Prostate gland (tissue), 2 donors: ENCODE results near the gene ACOT8. TPM values are rescaled to one million over a fixed set of nuclear protein-coding genes. Genes with fewer than 3 reads are reported as not detected.
A peak's percentile ranks its signal among the peaks of the same experiment; 100 is the strongest.
"Not testable (repeated sequence)": the region's sequence is repeated elsewhere in the genome, so short reads cannot be mapped to it uniquely, and the experiment has no call there.

Experiments used
- DNase-seq: peaks from one replicate; pipeline ENCODE4 v3.0.0-alpha.2; 2019; ENCODE audit warnings: low spot score
- H3K27ac ChIP-seq, 2 donors: fragments of 200-600 bp; sonication (generic); 2 replicates each; pipeline ENCODE4 v1.5.1; 2017 to 2019
- H3K27me3 ChIP-seq: fragments of 200-600 bp; sonication (generic); replicated peaks from 2 replicates; pipeline ENCODE4 v1.5.1; 2019; ENCODE audit not compliant: insufficient read depth
- H3K36me3 ChIP-seq, 2 donors: fragments of 200-600 bp; sonication (generic); 1 replicate in 1 of 2; 2 replicates in 1 of 2; pipeline versions ENCODE4 v1.5.1 to v1.8.1; 2017 to 2019
- H3K4me1 ChIP-seq: fragments of 200-600 bp; sonication (generic); replicated peaks from 2 replicates; pipeline ENCODE4 v1.5.1; 2019
- H3K4me3 ChIP-seq, 2 donors: fragments of 200-600 bp; sonication (generic); 2 replicates each; pipeline ENCODE4 v1.5.1; 2017 to 2019
- H3K9me3 ChIP-seq: fragments of 200-600 bp; sonication (generic); 2 replicates; pipeline ENCODE4 v1.5.1; 2017
- POLR2A ChIP-seq: fragments of 450-650 bp; IDR thresholded peaks from one replicate; pipeline ENCODE4 v1.6.1; 2016; ENCODE audit warnings: antibody characterized with exemption, mild to moderate bottlenecking
- POLR2AphosphoS5 ChIP-seq: sonication (generic); formaldehyde crosslinking; IDR thresholded peaks from one replicate; pipeline ENCODE4 v1.6.1; 2017; ENCODE audit warnings: antibody characterized with exemption
- WGBS: methylation state at CpG from one replicate; pipeline ENCODE4 v1.1.5; 2018; 5-methylcytosine and 5-hydroxymethylcytosine counted together
- intact Hi-C: fragments of 100-400 bp; cut with DNase I; formaldehyde crosslinking; loops from one replicate; pipeline ENCODE4 v1.14.2; 2022
- total RNA-seq, 2 donors: library from RNA; depleted of rRNA; stranded (reverse); fragments of >200 nt; gene quantifications; one replicate each; pipeline ENCODE4 v1.1.0, GENCODE V29; 2016
- TF ChIP-seq, protein P1 (sequence below), 4 experiments: fragments of 200-600 bp in 2 of 4; fragments of 450-650 bp in 2 of 4; sonication (generic) in 2 of 4; IDR thresholded peaks; 1 replicate in 3 of 4; 2 replicates in 1 of 4; pipeline ENCODE4 v1.5.1; 2016 to 2019; ENCODE audit warnings: antibody characterized with exemption in 4 of 4, mild to moderate bottlenecking in 2 of 4, moderate library complexity in 2 of 4

ACOT8 gene
- total RNA-seq, 2 donors from 2014 or later, result 57.4 to 68.1 TPM

DNA sequence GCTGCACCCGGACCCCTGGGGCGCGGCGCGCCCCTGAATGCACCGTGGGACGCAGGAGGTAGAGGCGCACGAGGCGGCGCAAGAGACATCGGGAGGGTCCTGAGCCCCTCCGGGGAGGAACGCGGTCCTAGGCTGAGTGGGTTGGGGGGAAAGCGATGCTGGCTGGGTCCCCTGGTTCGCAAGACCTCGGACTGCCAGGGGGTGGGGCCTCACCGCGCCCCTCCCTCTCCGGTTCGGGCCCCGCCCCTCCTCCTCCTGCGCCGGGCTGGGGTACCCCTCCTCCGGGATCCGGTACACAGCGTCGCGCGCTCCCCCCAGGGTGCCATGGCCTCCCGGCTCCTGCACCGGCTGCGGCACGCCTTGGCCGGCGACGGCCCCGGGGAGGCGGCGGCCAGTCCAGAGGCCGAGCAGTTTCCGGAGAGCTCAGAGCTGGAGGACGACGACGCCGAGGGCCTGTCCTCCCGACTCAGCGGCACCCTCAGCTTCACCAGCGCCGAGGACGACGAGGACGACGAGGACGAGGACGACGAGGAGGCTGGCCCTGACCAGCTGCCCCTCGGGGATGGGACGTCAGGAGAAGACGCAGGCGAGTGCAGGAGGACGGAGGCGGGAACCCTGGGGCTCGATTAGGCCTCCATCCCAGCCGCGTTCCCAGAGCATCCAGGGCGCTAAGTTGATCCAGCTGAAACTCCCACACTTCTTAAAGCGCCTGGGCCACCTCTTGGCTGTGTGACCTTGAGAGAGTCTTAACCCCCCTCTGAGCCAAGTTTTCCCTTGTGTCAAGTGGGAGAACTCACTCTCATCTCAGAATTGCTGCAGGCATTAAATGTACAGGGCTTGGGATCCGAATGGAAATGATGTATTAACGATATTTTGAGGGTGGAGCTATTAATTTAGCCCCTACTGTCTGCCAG lies 23.1 kb downstream of the ACOT8 start:
- H3K4me3 ChIP-seq, result peak overlapping the region; percentile 55 to 66
- WGBS, result 5% methylated on average over 45 of the region's 71 CpGs
- peaks cover 8% of the 10 kb centered on the region for H3K4me1 ChIP-seq
- H3K27me3 ChIP-seq, result no peaks in the 10 kb centered on the region
- DNase-seq, result peak; percentile 73
- peak; percentile 12 for TF ChIP-seq POLR2AphosphoS5
- TF ChIP-seq POLR2A, result no peak
- peak overlapping the region; percentile 90 for H3K27ac ChIP-seq
- intact Hi-C loops, result loop anchor here (5.0 kb wide), 1 partner anchor 103 kb away; no protein-coding TSS in a partner anchor
- H3K9me3 ChIP-seq, result no peaks in the 10 kb centered on the region
- no peaks in the 10 kb centered on the region for H3K36me3 ChIP-seq

DNA sequence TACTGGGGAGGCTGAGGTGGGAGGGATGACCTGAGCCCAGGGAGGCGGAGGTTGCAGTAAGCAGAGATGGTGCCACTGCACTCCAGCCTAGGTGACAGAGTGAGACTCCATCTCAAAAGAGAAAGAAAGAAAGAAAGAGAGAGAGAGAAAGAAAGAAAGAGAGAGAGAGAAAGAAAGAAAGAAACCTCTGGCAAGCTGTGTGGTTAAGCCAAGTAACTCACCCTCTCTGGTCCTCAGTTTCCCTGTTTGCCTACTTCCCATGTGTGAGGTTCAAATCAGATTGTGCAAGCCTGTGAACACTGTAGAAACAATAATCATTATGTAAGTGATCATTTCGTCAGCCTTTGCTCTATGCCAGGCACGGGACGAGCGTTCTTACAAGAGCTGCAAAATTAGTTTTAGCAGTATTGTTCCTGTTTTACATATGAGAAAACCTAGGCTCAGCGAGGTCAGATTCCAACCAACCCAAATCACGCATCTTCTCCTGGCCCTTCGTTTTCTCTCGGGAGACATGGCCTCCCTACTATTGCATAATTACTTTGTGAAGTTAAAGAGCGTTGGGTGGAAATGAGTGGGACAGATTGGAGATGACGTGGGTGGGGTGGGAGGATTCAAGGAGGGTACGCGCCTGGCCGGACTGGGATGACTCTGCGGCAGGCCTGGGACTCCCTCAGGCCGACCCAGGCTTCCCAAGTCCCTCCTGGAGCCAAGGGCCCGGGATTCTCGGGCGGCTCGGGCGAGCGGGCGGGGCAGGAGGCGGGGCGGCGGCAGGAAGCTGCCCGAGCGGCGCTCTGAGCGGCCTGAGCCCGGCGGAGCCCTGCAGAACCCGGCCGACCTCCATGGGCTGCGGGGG lies 23.9 kb downstream of the ACOT8 start, which contains the start of gene SNX21:
Gene SNX21 (plus strand): TSS at position 770 of the 853 bp plus-strand sequence. CDS start 121 bp downstream, outside the sequence.
- peak within 1 kb of the TSS; percentile 55 to 66 for H3K4me3 ChIP-seq
- peak; percentile 49 for DNase-seq
- no peaks in the 10 kb centered on the region for H3K27me3 ChIP-seq
- TF ChIP-seq POLR2AphosphoS5 (peak; percentile 24), POLR2A (no peak)
- TF ChIP-seq, protein P1, sequence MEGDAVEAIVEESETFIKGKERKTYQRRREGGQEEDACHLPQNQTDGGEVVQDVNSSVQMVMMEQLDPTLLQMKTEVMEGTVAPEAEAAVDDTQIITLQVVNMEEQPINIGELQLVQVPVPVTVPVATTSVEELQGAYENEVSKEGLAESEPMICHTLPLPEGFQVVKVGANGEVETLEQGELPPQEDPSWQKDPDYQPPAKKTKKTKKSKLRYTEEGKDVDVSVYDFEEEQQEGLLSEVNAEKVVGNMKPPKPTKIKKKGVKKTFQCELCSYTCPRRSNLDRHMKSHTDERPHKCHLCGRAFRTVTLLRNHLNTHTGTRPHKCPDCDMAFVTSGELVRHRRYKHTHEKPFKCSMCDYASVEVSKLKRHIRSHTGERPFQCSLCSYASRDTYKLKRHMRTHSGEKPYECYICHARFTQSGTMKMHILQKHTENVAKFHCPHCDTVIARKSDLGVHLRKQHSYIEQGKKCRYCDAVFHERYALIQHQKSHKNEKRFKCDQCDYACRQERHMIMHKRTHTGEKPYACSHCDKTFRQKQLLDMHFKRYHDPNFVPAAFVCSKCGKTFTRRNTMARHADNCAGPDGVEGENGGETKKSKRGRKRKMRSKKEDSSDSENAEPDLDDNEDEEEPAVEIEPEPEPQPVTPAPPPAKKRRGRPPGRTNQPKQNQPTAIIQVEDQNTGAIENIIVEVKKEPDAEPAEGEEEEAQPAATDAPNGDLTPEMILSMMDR (IDR thresholded peaks at IDR 0.05), result no peak
- no peaks in the 10 kb centered on the region for H3K36me3 ChIP-seq
- H3K4me1 ChIP-seq, result peaks cover 8% of the 10 kb centered on the region
- no peaks in the 10 kb centered on the region for H3K9me3 ChIP-seq
- WGBS, result 3% methylated on average over 35 of the region's 35 CpGs
- intact Hi-C loops, result loop anchor here (5.0 kb wide), 1 partner anchor 104 kb away; no protein-coding TSS in a partner anchor
- peak within 1 kb of the TSS; percentile 90 for H3K27ac ChIP-seq

DNA sequence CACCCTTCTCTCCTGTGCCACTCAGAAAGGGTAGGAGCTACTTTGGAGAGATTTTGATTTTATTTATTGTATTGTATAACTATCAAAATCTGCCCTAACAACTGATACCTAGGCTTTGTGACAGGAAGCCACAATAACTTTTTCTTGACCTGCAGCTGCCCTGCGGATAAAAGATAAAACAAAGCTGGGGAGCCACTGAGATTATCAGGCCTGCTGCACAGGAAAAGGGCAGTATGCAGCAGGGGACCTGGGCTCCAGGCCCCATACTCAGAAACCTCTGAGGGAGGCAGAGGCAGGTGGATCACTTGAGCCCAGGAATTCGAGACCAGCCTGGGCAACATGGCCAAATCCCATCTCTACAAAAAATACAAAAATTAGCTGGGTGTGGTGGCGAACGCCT lies 24.6 kb downstream of the ACOT8 start:
- 84% methylated on average over 4 of the region's 4 CpGs for WGBS
- no peak for DNase-seq
- no peak overlapping the region for H3K4me3 ChIP-seq
- intact Hi-C loops, result loop anchor here (5.0 kb wide), 1 partner anchor 105 kb away; no protein-coding TSS in a partner anchor
- peaks cover 8% of the 10 kb centered on the region for H3K4me1 ChIP-seq
- TF ChIP-seq POLR2A (no peak), POLR2AphosphoS5 (no peak)
- TF ChIP-seq, protein P1 (IDR thresholded peaks at IDR 0.05), result no peak
- H3K36me3 ChIP-seq, result no peaks in the 10 kb centered on the region
- H3K27me3 ChIP-seq, result no peaks in the 10 kb centered on the region
- H3K27ac ChIP-seq, result peak overlapping the region; percentile 90
- H3K9me3 ChIP-seq, result no peaks in the 10 kb centered on the region

DNA sequence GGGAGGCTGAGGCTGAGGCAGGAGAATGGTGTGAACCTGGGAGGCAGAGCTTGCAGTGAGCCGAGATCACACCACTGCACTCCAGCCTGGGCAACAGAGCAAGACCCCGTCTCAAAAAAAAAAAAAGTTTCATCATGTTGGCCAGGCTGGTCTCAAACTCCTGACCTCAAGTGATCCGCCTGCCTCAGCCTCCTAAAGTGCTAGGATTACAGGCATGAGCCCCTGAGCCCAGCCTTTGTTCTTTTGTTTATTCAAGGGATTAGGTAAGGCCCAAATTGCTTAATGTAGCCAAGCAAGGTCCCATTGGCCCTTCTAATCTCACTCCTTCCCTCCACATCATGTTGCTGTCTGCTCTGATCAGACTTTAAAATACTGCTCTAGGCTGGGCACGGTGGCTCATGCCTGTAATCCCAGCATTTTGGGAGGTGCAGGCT lies 27.5 kb downstream of the ACOT8 start:
- DNase-seq, H3K27me3 ChIP-seq, H3K36me3 ChIP-seq, H3K4me1 ChIP-seq, H3K27ac ChIP-seq, H3K9me3 ChIP-seq, H3K4me3 ChIP-seq: not testable (repeated sequence)
- intact Hi-C loops, result loop anchor here (5.0 kb wide), 1 partner anchor 108 kb away; no protein-coding TSS in a partner anchor
- whole genome bisulfite sequencing, result 91% methylated on average over 4 of the region's 4 CpGs

DNA sequence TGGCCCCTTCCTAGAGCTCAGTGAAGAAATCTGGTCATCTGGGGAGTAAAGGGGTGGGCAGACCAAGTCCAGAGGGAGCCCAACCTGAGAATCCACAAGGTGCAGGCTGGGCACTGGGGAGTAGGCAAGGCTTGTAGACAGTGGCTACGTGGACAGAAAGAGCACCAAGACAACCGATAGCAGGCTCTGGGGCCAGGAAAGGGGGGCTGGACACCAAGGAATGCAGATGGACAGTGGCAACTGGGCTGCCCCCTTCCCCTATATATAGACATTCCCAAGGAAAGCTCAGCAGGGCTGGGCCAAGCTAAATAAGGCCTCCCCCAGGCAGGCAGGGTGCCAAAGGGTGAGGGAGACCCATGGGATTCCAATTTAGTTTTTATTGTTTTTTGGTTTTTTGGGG lies 28.6 kb downstream of the ACOT8 start:
- intact Hi-C loops, result no loop called here
- 34% methylated on average over 2 of the region's 2 CpGs for WGBS
- Histone ChIP-seq H3K27ac (no peak overlapping the region), H3K4me3 (no peak overlapping the region), H3K27me3 (no peaks in the 10 kb centered on the region), H3K36me3 (no peaks in the 10 kb centered on the region), H3K9me3 (no peaks in the 10 kb centered on the region), H3K4me1 (no peaks in the 10 kb centered on the region)
- no peak for TF ChIP-seq POLR2A
- TF ChIP-seq, protein P1 (IDR thresholded peaks at IDR 0.05), result no peak
- TF ChIP-seq POLR2AphosphoS5, result no peak
- no peak for DNase-seq
